Neuronal stem cell (in vitro differentiated cells): ENCODE data around the gene TTC38.

ENCODE experiments used
- DNase-seq: peaks from one replicate; pipeline ENCODE4 v3.0.0-alpha.2; 2013; ENCODE audit warnings: low spot score
- H2AFZ ChIP-seq: one replicate; pipeline ENCODE4 v1.6.1; 2013; ENCODE audit warnings: mild to moderate bottlenecking, low read length, inconsistent platforms
- H2AK5ac ChIP-seq: 2 replicates; pipeline ENCODE4 v1.6.1; 2013; ENCODE audit warnings: low read depth, mild to moderate bottlenecking, inconsistent platforms, low read length, moderate library complexity, mixed read lengths
- H2BK120ac ChIP-seq: 2 replicates; pipeline ENCODE4 v1.6.1; 2013; ENCODE audit warnings: low read depth, mild to moderate bottlenecking, inconsistent platforms, low read length, moderate library complexity, mixed read lengths
- H2BK12ac ChIP-seq: one replicate; pipeline ENCODE4 v1.6.1; 2013; ENCODE audit warnings: low read length, inconsistent platforms
- H2BK15ac ChIP-seq: 2 replicates; pipeline ENCODE4 v1.6.1; 2013; ENCODE audit warnings: mild to moderate bottlenecking, low read length, inconsistent platforms, mixed read lengths
- H2BK5ac ChIP-seq: one replicate; pipeline ENCODE4 v1.6.1; 2013; ENCODE audit warnings: inconsistent platforms, mild to moderate bottlenecking, low read length, moderate library complexity
- H3K14ac ChIP-seq: one replicate; pipeline ENCODE4 v1.6.1; 2013; ENCODE audit warnings: low read length, inconsistent platforms
- H3K18ac ChIP-seq: 2 replicates; pipeline ENCODE4 v1.6.1; 2013; ENCODE audit warnings: low read length, inconsistent platforms
- H3K23ac ChIP-seq: 2 replicates; pipeline ENCODE4 v1.6.1; 2013; ENCODE audit warnings: low read depth, mild to moderate bottlenecking, mixed read lengths, low read length, inconsistent platforms; ENCODE audit not compliant: poor library complexity
- H3K27ac ChIP-seq: replicated peaks from 3 replicates; pipeline ENCODE4 v1.5.1; 2013; ENCODE audit warnings: low read length, inconsistent platforms
- H3K27me3 ChIP-seq, 3 experiments: 2 replicates each; pipeline ENCODE4 v1.6.1; 2013; ENCODE audit warnings: low read length in 3 of 3, mild to moderate bottlenecking in 2 of 3, inconsistent platforms in 1 of 3, low read depth in 1 of 3, mixed read lengths in 1 of 3, moderate library complexity in 1 of 3; ENCODE audit not compliant: control insufficient read depth in 3 of 3, insufficient read depth in 3 of 3
- H3K36me3 ChIP-seq, 2 donors: replicated peaks in 1 of 2; 2 replicates each; pipeline ENCODE4 v1.6.1; 2013; ENCODE audit warnings: low read length in 2 of 2; ENCODE audit not compliant: control insufficient read depth in 2 of 2, insufficient read depth in 2 of 2
- H3K4ac ChIP-seq: 2 replicates; pipeline ENCODE4 v1.6.1; 2013; ENCODE audit warnings: inconsistent platforms, mild to moderate bottlenecking, low read length, moderate library complexity
- H3K4me1 ChIP-seq, 2 donors: 1 replicate in 1 of 2; 2 replicates in 1 of 2; pipeline ENCODE4 v1.6.1; 2013; ENCODE audit warnings: low read length in 2 of 2, low read depth in 1 of 2; ENCODE audit not compliant: control insufficient read depth in 2 of 2, insufficient read depth in 1 of 2
- H3K4me2 ChIP-seq: one replicate; pipeline ENCODE4 v1.6.1; 2013; ENCODE audit warnings: mild to moderate bottlenecking, low read length, inconsistent platforms; ENCODE audit not compliant: insufficient read depth, poor library complexity, severe bottlenecking
- H3K4me3 ChIP-seq, 2 donors: 2 replicates each; pipeline ENCODE4 v1.5.1; 2013; ENCODE audit warnings: low read length in 2 of 2, mild to moderate bottlenecking in 2 of 2, inconsistent platforms in 1 of 2, moderate library complexity in 1 of 2
- H3K79me1 ChIP-seq: one replicate; pipeline ENCODE4 v1.6.1; 2013; ENCODE audit warnings: low read depth, mild to moderate bottlenecking, inconsistent platforms, low read length, moderate library complexity
- H3K9ac ChIP-seq: one replicate; pipeline ENCODE4 v1.6.1; 2013; ENCODE audit warnings: mild to moderate bottlenecking, low read depth, low read length, inconsistent platforms; ENCODE audit not compliant: poor library complexity
- H3K9me3 ChIP-seq, 2 donors: replicated peaks in 1 of 2; 2 replicates each; pipeline versions ENCODE3 to v1.6.1; 2013; ENCODE audit warnings: low read length in 2 of 2, mild to moderate bottlenecking in 2 of 2, inconsistent platforms in 1 of 2, low read depth in 1 of 2, mixed read lengths in 1 of 2, moderate library complexity in 1 of 2; ENCODE audit not compliant: control insufficient read depth in 2 of 2, insufficient read depth in 1 of 2
- H4K8ac ChIP-seq: one replicate; pipeline ENCODE4 v1.6.1; 2013; ENCODE audit warnings: low read depth, mild to moderate bottlenecking, inconsistent platforms, low read length, moderate library complexity
- H4K91ac ChIP-seq: one replicate; pipeline ENCODE4 v1.6.1; 2013; ENCODE audit warnings: low read length, low read depth, mild to moderate bottlenecking, inconsistent platforms; ENCODE audit not compliant: poor library complexity
- WGBS, 2 donors: extraction: QIAGEN DNeasy Blood & Tissue Kit; methylation state at CpG; one replicate each; pipeline ENCODE4 v1.1.7; 2013; ENCODE audit warnings: missing lambda C conversion rate in 2 of 2, mixed read lengths in 1 of 2; ENCODE audit not compliant: insufficient read length in 2 of 2, insufficient replicate concordance in 1 of 2; ENCODE audit errors: extremely low coverage in 2 of 2; 5-methylcytosine and 5-hydroxymethylcytosine counted together

Gene TTC38

DNA sequence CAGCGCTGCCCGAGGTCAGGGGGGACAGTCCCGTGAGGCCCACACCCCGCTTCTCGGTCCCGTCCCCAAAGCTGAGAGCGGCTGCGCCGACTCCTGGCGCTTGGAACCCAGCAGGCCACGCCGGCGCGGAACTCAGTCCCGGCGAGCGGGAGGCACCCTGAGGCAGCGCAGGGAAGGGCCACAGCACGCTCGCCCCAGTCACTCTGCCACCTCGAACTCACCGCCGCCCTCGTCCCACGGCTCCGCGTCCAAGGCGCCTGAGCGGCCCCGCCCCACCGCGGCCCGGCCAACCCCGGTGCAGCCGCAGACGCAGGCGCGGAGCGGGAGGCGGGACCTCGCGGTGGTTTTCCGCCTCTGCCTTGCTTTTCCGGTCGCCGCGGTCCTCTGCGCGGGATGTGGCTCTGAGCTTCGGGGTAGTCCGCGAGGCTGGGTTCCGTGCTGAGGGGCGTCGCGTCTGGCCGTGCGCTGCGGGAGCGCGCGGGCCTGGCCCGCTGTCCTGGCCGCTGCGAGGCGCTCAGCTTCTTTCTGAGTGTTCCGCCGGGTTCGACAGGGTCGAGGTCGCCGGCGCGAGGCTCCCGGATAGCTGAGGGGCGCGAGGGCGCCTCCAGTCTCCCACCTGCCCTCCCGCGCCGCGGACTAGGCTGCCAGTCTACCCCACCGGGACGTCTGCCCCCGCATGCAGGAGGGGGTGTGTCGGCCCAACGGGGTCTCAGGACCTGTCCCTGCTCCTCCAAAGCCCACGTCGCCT is 17.6 kb upstream of the TTC38 start, which contains the start of gene CDPF1:
Gene CDPF1 (minus strand): TSS at position 259 of the 748 bp plus-strand sequence. CDS start 2,009 bp downstream, outside the sequence.
- peak within 1 kb of the TSS; percentile 62 for H4K91ac ChIP-seq
- H2BK12ac ChIP-seq, result peak within 1 kb of the TSS; percentile 61
- peak within 1 kb of the TSS; percentile 99 for H2AFZ ChIP-seq
- H3K4me2 ChIP-seq, result peak within 1 kb of the TSS; percentile 92
- peak within 1 kb of the TSS; percentile 97 for H3K23ac ChIP-seq
- H3K36me3 ChIP-seq, result peaks cover 0 to 5% of the 10 kb centered on the region in 2 donors
- H2BK5ac ChIP-seq, result peak within 1 kb of the TSS; percentile 63
- DNase-seq, result peak; percentile 75
- peak within 1 kb of the TSS; percentile 97 to 99 for H3K4me3 ChIP-seq
- H3K14ac ChIP-seq, result peak within 1 kb of the TSS; percentile 97
- peak within 1 kb of the TSS; percentile 97 for H3K4ac ChIP-seq
- no CpG with 5 or more reads among the region's 89 CpGs for WGBS, 2 donors
- H3K18ac ChIP-seq, result peak within 1 kb of the TSS; percentile 98
- H2AK5ac ChIP-seq, result peak within 1 kb of the TSS; percentile 94
- H3K27me3 ChIP-seq, result peaks cover 0 to 2% (median 0%) of the 10 kb centered on the region in 3 experiments
- peak within 1 kb of the TSS; percentile 75 for H4K8ac ChIP-seq
- no peak within 1 kb of the TSS for H2BK120ac ChIP-seq
- peaks cover 8% of the 10 kb centered on the region for H3K79me1 ChIP-seq
- peaks cover 0 to 6% of the 10 kb centered on the region in 2 donors for H3K4me1 ChIP-seq
- H3K9me3 ChIP-seq, result peaks cover 6 to 15% of the 10 kb centered on the region in 2 donors
- H3K27ac ChIP-seq, result peak within 1 kb of the TSS; percentile 31
- H3K9ac ChIP-seq, result peak within 1 kb of the TSS; percentile 95
- peak within 1 kb of the TSS; percentile 40 for H2BK15ac ChIP-seq

GRCh38 chr22:46250783-46251125 is 17.1 kb upstream of the TTC38 start:
- Histone ChIP-seq H3K36me3 (peaks cover 0 to 5% of the 10 kb centered on the region in 2 donors), H3K4me1 (peaks cover 0 to 6% of the 10 kb centered on the region in 2 donors), H2BK120ac (no peak overlapping the region), H4K8ac (peak overlapping the region; percentile 75), H4K91ac (peak overlapping the region; percentile 62), H3K9ac (peak overlapping the region; percentile 95), H3K9me3 (peaks cover 8 to 15% of the 10 kb centered on the region in 2 donors), H3K4ac (peak overlapping the region; percentile 97), H3K14ac (peak overlapping the region; percentile 97), H2BK15ac (no peak overlapping the region), H3K4me3 (peak overlapping the region; percentile 97 to 99), H2BK12ac (peak overlapping the region; percentile 14), H3K79me1 (peaks cover 8% of the 10 kb centered on the region), H2BK5ac (peak overlapping the region; percentile 63), H2AFZ (peak overlapping the region; percentile 99), H3K27me3 (peaks cover 0 to 2% (median 0%) of the 10 kb centered on the region in 3 experiments), H3K18ac (peak overlapping the region; percentile 98), H3K4me2 (peak overlapping the region; percentile 92), H2AK5ac (peak overlapping the region; percentile 89), H3K23ac (peak overlapping the region; percentile 52), H3K27ac (no peak overlapping the region)
- no CpG with 5 or more reads among the region's 25 CpGs for WGBS, 2 donors
- no peak for DNase-seq

DNA sequence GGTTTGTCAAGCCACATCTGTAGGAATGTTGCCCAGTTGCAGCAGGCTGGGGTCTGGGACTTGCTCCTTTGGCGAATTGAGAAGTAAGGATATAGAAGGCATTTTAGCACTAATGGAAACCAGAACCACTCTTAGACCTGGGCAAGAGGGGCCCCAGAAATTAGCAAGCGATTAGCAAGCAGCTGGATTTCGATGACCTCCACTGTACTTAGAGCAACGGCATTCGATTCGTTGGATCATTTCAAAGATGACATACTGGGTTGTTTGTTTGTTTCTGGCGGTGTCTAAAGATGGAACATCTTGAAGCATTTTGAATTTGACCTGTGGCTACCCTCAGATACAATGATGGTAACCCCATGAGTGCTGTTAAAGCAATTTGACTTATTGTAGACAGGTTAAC is 16.5 kb upstream of the TTC38 start:
- no peak overlapping the region for H3K4ac ChIP-seq
- no peak overlapping the region for H4K8ac ChIP-seq
- peaks cover 9 to 19% of the 10 kb centered on the region in 2 donors for H3K9me3 ChIP-seq
- no peak overlapping the region for H2BK120ac ChIP-seq
- DNase-seq, result no peak
- peak overlapping the region; percentile 92 for H3K4me2 ChIP-seq
- peak overlapping the region in 1 of 2 donors; percentile 97 for H3K4me3 ChIP-seq
- H3K79me1 ChIP-seq, result peaks cover 8% of the 10 kb centered on the region
- H3K14ac ChIP-seq, result no peak overlapping the region
- no peak overlapping the region for H2AFZ ChIP-seq
- H3K18ac ChIP-seq, result no peak overlapping the region
- H2BK12ac ChIP-seq, result no peak overlapping the region
- H2BK15ac ChIP-seq, result no peak overlapping the region
- peaks cover 0 to 6% of the 10 kb centered on the region in 2 donors for H3K4me1 ChIP-seq
- H3K23ac ChIP-seq, result peak overlapping the region; percentile 52
- H4K91ac ChIP-seq, result no peak overlapping the region
- H3K9ac ChIP-seq, result no peak overlapping the region
- WGBS, 2 donors, result no CpG with 5 or more reads among the region's 7 CpGs
- H2AK5ac ChIP-seq, result peak overlapping the region; percentile 89
- H3K27me3 ChIP-seq, result peaks cover 0 to 2% (median 0%) of the 10 kb centered on the region in 3 experiments
- H3K27ac ChIP-seq, result no peak overlapping the region
- H3K36me3 ChIP-seq, result peaks cover 0 to 5% of the 10 kb centered on the region in 2 donors
- H2BK5ac ChIP-seq, result no peak overlapping the region

GRCh38 chr22:46251816-46252380 is 15.9 kb upstream of the TTC38 start:
- peaks cover 0 to 2% (median 0%) of the 10 kb centered on the region in 3 experiments for H3K27me3 ChIP-seq
- H2BK15ac ChIP-seq, result no peak overlapping the region
- H2BK12ac ChIP-seq, result no peak overlapping the region
- H3K4me1 ChIP-seq, result peaks cover 0 to 6% of the 10 kb centered on the region in 2 donors
- no peak overlapping the region for H4K91ac ChIP-seq
- no peak overlapping the region for H2AK5ac ChIP-seq
- H3K9me3 ChIP-seq, result peaks cover 14 to 21% of the 10 kb centered on the region in 2 donors
- no peak overlapping the region for H3K4ac ChIP-seq
- H3K14ac ChIP-seq, result no peak overlapping the region
- H4K8ac ChIP-seq, result no peak overlapping the region
- H3K79me1 ChIP-seq, result peaks cover 8% of the 10 kb centered on the region
- peaks cover 0 to 4% of the 10 kb centered on the region in 2 donors for H3K36me3 ChIP-seq
- no peak overlapping the region for H2BK120ac ChIP-seq
- no peak overlapping the region for H2BK5ac ChIP-seq
- no peak overlapping the region for H3K4me3 ChIP-seq
- no peak for DNase-seq
- no peak overlapping the region for H3K18ac ChIP-seq
- H3K9ac ChIP-seq, result no peak overlapping the region
- H3K4me2 ChIP-seq, result no peak overlapping the region
- WGBS, 2 donors, result no CpG with 5 or more reads among the region's 9 CpGs
- H3K27ac ChIP-seq, result no peak overlapping the region
- H2AFZ ChIP-seq, result no peak overlapping the region
- H3K23ac ChIP-seq, result no peak overlapping the region
